Testis (tissue), 2 donors: ENCODE measurements around the gene ATG10.

Experiments used
- POLR2A ChIP-seq: fragments of 450-650 bp; IDR thresholded peaks from one replicate; pipeline ENCODE4 v1.6.1; 2017; ENCODE audit warnings: antibody characterized with exemption, mild to moderate bottlenecking, moderate library complexity
- TF ChIP-seq, protein P1 (sequence below), 3 experiments: fragments of 450-650 bp in 2 of 3; fragments of 200-600 bp in 1 of 3; sonication (generic) in 1 of 3; IDR thresholded peaks; one replicate each; pipeline ENCODE4 v1.5.1; 2016 to 2019; ENCODE audit warnings: antibody characterized with exemption in 3 of 3, mild to moderate bottlenecking in 2 of 3, moderate library complexity in 1 of 3

DNA sequence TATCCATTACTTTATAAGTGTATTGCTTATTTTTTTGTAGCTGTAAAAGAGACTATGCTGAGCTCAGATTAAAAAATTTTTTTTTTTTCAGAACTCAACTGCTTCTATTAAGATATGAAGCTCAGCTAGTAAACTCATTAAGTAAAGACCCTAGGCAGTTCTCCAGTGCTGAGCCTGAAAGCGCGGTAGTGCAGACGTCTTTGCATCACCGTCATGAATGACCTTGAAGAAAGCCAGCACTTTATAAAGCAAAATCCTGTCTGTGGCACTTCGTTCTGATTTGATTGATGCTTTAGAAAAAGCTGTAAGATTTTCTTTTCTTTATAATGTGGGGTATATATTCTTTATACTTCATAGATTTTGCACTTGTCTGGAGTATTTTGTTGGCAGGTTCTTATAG lies 105.7 kb downstream of the ATG10 start:
- TF ChIP-seq POLR2A = no peak
- TF ChIP-seq, protein P1, sequence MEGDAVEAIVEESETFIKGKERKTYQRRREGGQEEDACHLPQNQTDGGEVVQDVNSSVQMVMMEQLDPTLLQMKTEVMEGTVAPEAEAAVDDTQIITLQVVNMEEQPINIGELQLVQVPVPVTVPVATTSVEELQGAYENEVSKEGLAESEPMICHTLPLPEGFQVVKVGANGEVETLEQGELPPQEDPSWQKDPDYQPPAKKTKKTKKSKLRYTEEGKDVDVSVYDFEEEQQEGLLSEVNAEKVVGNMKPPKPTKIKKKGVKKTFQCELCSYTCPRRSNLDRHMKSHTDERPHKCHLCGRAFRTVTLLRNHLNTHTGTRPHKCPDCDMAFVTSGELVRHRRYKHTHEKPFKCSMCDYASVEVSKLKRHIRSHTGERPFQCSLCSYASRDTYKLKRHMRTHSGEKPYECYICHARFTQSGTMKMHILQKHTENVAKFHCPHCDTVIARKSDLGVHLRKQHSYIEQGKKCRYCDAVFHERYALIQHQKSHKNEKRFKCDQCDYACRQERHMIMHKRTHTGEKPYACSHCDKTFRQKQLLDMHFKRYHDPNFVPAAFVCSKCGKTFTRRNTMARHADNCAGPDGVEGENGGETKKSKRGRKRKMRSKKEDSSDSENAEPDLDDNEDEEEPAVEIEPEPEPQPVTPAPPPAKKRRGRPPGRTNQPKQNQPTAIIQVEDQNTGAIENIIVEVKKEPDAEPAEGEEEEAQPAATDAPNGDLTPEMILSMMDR (IDR thresholded peaks at IDR 0.05) = no peak
